AG04450 (cell line): ENCODE data around the gene NEURL1. TPM values are rescaled to one million over a fixed set of nuclear protein-coding genes. Genes with fewer than 3 reads are reported as not detected.

Experiments used
- CTCF ChIA-PET: fragments of 300-600, 350-600 bp; formaldehyde crosslinking; extraction: SDS; loops from one replicate; lab custom pipeline; 2022; ENCODE audit warnings: antibody characterized with exemption, inconsistent platforms; lab: Charles Lee
- POLR2A ChIA-PET: fragments of 350-600 bp; formaldehyde crosslinking; extraction: SDS; loops from one replicate; lab custom pipeline; 2021; ENCODE audit warnings: antibody characterized with exemption, inconsistent platforms; lab: Yijun Ruan, JAX
- DNase-seq: peaks from one replicate; pipeline ENCODE4 v3.0.0-alpha.2; 2011; ENCODE audit warnings: low read depth, low spot score
- H3K27ac ChIP-seq: one replicate; pipeline ENCODE4 v1.5.1; 2012; ENCODE audit warnings: low read depth, low read length, control low read depth
- H3K27me3 ChIP-seq: one replicate; pipeline ENCODE4 v1.6.0; 2012; ENCODE audit warnings: low read length; ENCODE audit not compliant: control insufficient read depth, insufficient read depth
- H3K4me3 ChIP-seq: 2 replicates; pipeline ENCODE4 v1.5.1; 2011; ENCODE audit warnings: mild to moderate bottlenecking, low read depth, low read length, control low read depth
- H3K9me3 ChIP-seq: 2 replicates; pipeline ENCODE4 v1.5.1; 2012; ENCODE audit warnings: low read length; ENCODE audit not compliant: control insufficient read depth, insufficient read depth
- CTCF ChIP-seq: IDR thresholded peaks from 2 replicates; pipeline ENCODE4 v1.5.1; 2011; ENCODE audit warnings: low read depth, low read length, control low read depth, inconsistent platforms
- polyA plus RNA-seq: library from polyadenylated mRNA; depleted of rRNA; stranded (reverse); fragments of >200 nt; gene quantifications from 2 replicates; pipeline ENCODE4 v1.2.3, GENCODE V29; 2011

Gene NEURL1
- polyA plus RNA-seq, 1 experiment, result 0.67 TPM

- H3K4me3 ChIP-seq, result no peak overlapping the region
- ChIA-PET POLR2A (no interaction called here), CTCF (no interaction called here)
- H3K9me3 ChIP-seq, result peaks cover 8% of the 10 kb centered on the region; the same call in 1 of the 2 replicates
- no peak overlapping the region for H3K27ac ChIP-seq
- DNase-seq, result no peak
- TF ChIP-seq CTCF, result no peak
- H3K27me3 ChIP-seq, result peaks cover 4% of the 10 kb centered on the region
Measured at GRCh38 chr10:103529539-103529938, 36.0 kb downstream of the NEURL1 start.

GRCh38 chr10:103533827-103534226, 40.3 kb downstream of the NEURL1 start:
- no peak for DNase-seq
- Histone ChIP-seq H3K27ac (no peak overlapping the region), H3K9me3 (peaks cover 10% of the 10 kb centered on the region; the same call in 1 of the 2 replicates), H3K27me3 (peaks cover 35% of the 10 kb centered on the region), H3K4me3 (no peak overlapping the region)
- ChIA-PET CTCF (no interaction called here), POLR2A (no interaction called here)
- no peak for TF ChIP-seq CTCF

- ChIA-PET CTCF (no interaction called here), POLR2A (no interaction called here)
- no peak for TF ChIP-seq CTCF
- H3K4me3 ChIP-seq, result no peak overlapping the region
- no peak overlapping the region for H3K27ac ChIP-seq
- DNase-seq, result no peak
- peaks cover 44% of the 10 kb centered on the region for H3K27me3 ChIP-seq
- peaks cover 10% of the 10 kb centered on the region; the same call in 1 of the 2 replicates for H3K9me3 ChIP-seq
Measured at GRCh38 chr10:103534621-103535498, 41.4 kb downstream of the NEURL1 start.

GRCh38 chr10:103535595-103535994, 42.1 kb downstream of the NEURL1 start:
- Histone ChIP-seq H3K27ac (no peak overlapping the region), H3K4me3 (no peak overlapping the region), H3K9me3 (peaks cover 7% of the 10 kb centered on the region; the same call in 1 of the 2 replicates), H3K27me3 (peaks cover 45% of the 10 kb centered on the region)
- no peak for TF ChIP-seq CTCF
- ChIA-PET POLR2A (no interaction called here), CTCF (no interaction called here)
- DNase-seq, result no peak

- POLR2A ChIA-PET, result no interaction called here
- H3K9me3 ChIP-seq, result no peaks in the 10 kb centered on the region
- H3K4me3 ChIP-seq, result no peak overlapping the region
- peaks cover 72% of the 10 kb centered on the region for H3K27me3 ChIP-seq
- CTCF ChIA-PET, result no interaction called here
- TF ChIP-seq CTCF, result no peak
- no peak overlapping the region for H3K27ac ChIP-seq
- DNase-seq, result no peak
Measured at GRCh38 chr10:103539751-103540150, 46.2 kb downstream of the NEURL1 start.
